ENCODE results near the gene CC2D2A.
"Not testable (repeated sequence)": the region's sequence is repeated elsewhere in the genome, so short reads cannot be mapped to it uniquely, and the experiment has no call there.

CC2D2A gene

GRCh38 chr4:15470128-15470475 lies 420 bp downstream of the CC2D2A start:
- DNase-seq: no peak

GRCh38 chr4:15476396-15476795 lies 6.7 kb downstream of the CC2D2A start:
- DNase-seq: no peak

- no peak for DNase-seq
Measured at GRCh38 chr4:15478724-15479088, 9.0 kb downstream of the CC2D2A start.

GRCh38 chr4:15479089-15479912 lies 9.6 kb downstream of the CC2D2A start:
- DNase-seq: no peak

- DNase-seq: no peak
Measured at GRCh38 chr4:15479913-15480185, 10.2 kb downstream of the CC2D2A start.

GRCh38 chr4:15481961-15482745 lies 12.5 kb downstream of the CC2D2A start:
- no peak for DNase-seq

- DNase-seq: no peak
Measured at GRCh38 chr4:15482842-15483241, 13.2 kb downstream of the CC2D2A start.

- no peak for DNase-seq
Measured at GRCh38 chr4:15488136-15488535, 18.5 kb downstream of the CC2D2A start.

- no peak for DNase-seq
Measured at GRCh38 chr4:15488658-15489470, 19.2 kb downstream of the CC2D2A start.

GRCh38 chr4:15489551-15489950 lies 19.9 kb downstream of the CC2D2A start:
- DNase-seq: no peak

GRCh38 chr4:15493411-15493810 lies 23.7 kb downstream of the CC2D2A start:
- DNase-seq: no peak

GRCh38 chr4:15495621-15496020 lies 25.9 kb downstream of the CC2D2A start:
- no peak for DNase-seq

GRCh38 chr4:15498356-15498755 lies 28.7 kb downstream of the CC2D2A start:
- DNase-seq: no peak

- no peak for DNase-seq
Measured at GRCh38 chr4:15500701-15501100, 31.0 kb downstream of the CC2D2A start.

GRCh38 chr4:15501941-15502340 lies 32.3 kb downstream of the CC2D2A start:
- no peak for DNase-seq

- no peak for DNase-seq
Measured at GRCh38 chr4:15502384-15502783, 32.7 kb downstream of the CC2D2A start.

- DNase-seq: no peak
Measured at GRCh38 chr4:15504041-15504440, 34.4 kb downstream of the CC2D2A start.

- DNase-seq: no peak
Measured at GRCh38 chr4:15506464-15506863, 36.8 kb downstream of the CC2D2A start.

GRCh38 chr4:15507679-15508078 lies 38.0 kb downstream of the CC2D2A start:
- no peak for DNase-seq

GRCh38 chr4:15510961-15511360 lies 41.3 kb downstream of the CC2D2A start:
- DNase-seq: no peak

- DNase-seq: no peak
Measured at GRCh38 chr4:15513545-15513944, 43.9 kb downstream of the CC2D2A start.

- DNase-seq: no peak
Measured at GRCh38 chr4:15515106-15515505, 45.4 kb downstream of the CC2D2A start.

- no peak for DNase-seq
Measured at GRCh38 chr4:15516494-15516893, 46.8 kb downstream of the CC2D2A start.

GRCh38 chr4:15517681-15518080 lies 48.0 kb downstream of the CC2D2A start:
- not testable (repeated sequence) for DNase-seq

All from activated naive CD4-positive, alpha-beta T cell treated with anti-CD3 and anti-CD28 coated beads, Interleukin-2, amount 50 U/mL, for 16 hours (primary cell).